ENCODE measurements around the gene LSR.

Gene LSR

GRCh38 chr19:35267818-35268535 is 19.2 kb downstream of the LSR start:
- Mint-ChIP-seq H3K4me1 (peaks cover 44% of the 10 kb centered on the region), H3K36me3 (peaks cover 2% of the 10 kb centered on the region), H3K9me3 (no peaks in the 10 kb centered on the region), H3K4me3 (peak overlapping the region; percentile 95), H3K27ac (peak overlapping the region; percentile 98), H3K27me3 (no peaks in the 10 kb centered on the region)

GRCh38 chr19:35268536-35269437 is 20.0 kb downstream of the LSR start, which contains the start of gene USF2:
Gene USF2, plus strand, starts transcription at chr19:35268962. Its CDS starts 140 bp downstream, at chr19:35269102.
- Mint-ChIP-seq H3K9me3 (no peaks in the 10 kb centered on the region), H3K27ac (peak within 1 kb of the TSS; percentile 98), H3K4me1 (peaks cover 44% of the 10 kb centered on the region), H3K27me3 (no peaks in the 10 kb centered on the region), H3K4me3 (peak within 1 kb of the TSS; percentile 95), H3K36me3 (peaks cover 2% of the 10 kb centered on the region)

GRCh38 chr19:35269438-35270117 is 20.8 kb downstream of the LSR start:
- Mint-ChIP-seq H3K27ac (peak overlapping the region; percentile 59), H3K9me3 (no peaks in the 10 kb centered on the region), H3K4me1 (peaks cover 42% of the 10 kb centered on the region), H3K4me3 (peak overlapping the region; percentile 73), H3K27me3 (no peaks in the 10 kb centered on the region), H3K36me3 (peaks cover 4% of the 10 kb centered on the region)

- peak overlapping the region; percentile 30 for H3K27ac Mint-ChIP-seq
- H3K27me3 Mint-ChIP-seq: no peaks in the 10 kb centered on the region
- H3K4me3 Mint-ChIP-seq: peak overlapping the region; percentile 73
- H3K9me3 Mint-ChIP-seq: no peaks in the 10 kb centered on the region
- H3K4me1 Mint-ChIP-seq: peaks cover 36% of the 10 kb centered on the region
- peaks cover 4% of the 10 kb centered on the region for H3K36me3 Mint-ChIP-seq
Observed at GRCh38 chr19:35270381-35270811, 21.6 kb downstream of the LSR start.

- Mint-ChIP-seq H3K4me3 (no peak overlapping the region), H3K27ac (peak overlapping the region; percentile 61), H3K4me1 (peaks cover 28% of the 10 kb centered on the region), H3K36me3 (peaks cover 4% of the 10 kb centered on the region), H3K9me3 (no peaks in the 10 kb centered on the region), H3K27me3 (no peaks in the 10 kb centered on the region)
Observed at GRCh38 chr19:35271546-35271945, 22.7 kb downstream of the LSR start.

GRCh38 chr19:35272122-35272719 is 23.4 kb downstream of the LSR start:
- H3K36me3 Mint-ChIP-seq: peaks cover 4% of the 10 kb centered on the region
- peaks cover 28% of the 10 kb centered on the region for H3K4me1 Mint-ChIP-seq
- H3K9me3 Mint-ChIP-seq: no peaks in the 10 kb centered on the region
- H3K4me3 Mint-ChIP-seq: no peak overlapping the region
- H3K27me3 Mint-ChIP-seq: no peaks in the 10 kb centered on the region
- H3K27ac Mint-ChIP-seq: peak overlapping the region; percentile 90

GRCh38 chr19:35272954-35273649 is 24.3 kb downstream of the LSR start:
- H3K36me3 Mint-ChIP-seq: peaks cover 4% of the 10 kb centered on the region
- H3K4me3 Mint-ChIP-seq: no peak overlapping the region
- peak overlapping the region; percentile 91 for H3K27ac Mint-ChIP-seq
- H3K4me1 Mint-ChIP-seq: peaks cover 28% of the 10 kb centered on the region
- H3K27me3 Mint-ChIP-seq: no peaks in the 10 kb centered on the region
- no peaks in the 10 kb centered on the region for H3K9me3 Mint-ChIP-seq

GRCh38 chr19:35273686-35274259 is 25.0 kb downstream of the LSR start:
- Mint-ChIP-seq H3K4me1 (peaks cover 28% of the 10 kb centered on the region), H3K36me3 (peaks cover 4% of the 10 kb centered on the region), H3K27ac (no peak overlapping the region), H3K27me3 (no peaks in the 10 kb centered on the region), H3K4me3 (no peak overlapping the region), H3K9me3 (no peaks in the 10 kb centered on the region)

- Mint-ChIP-seq H3K4me1 (peaks cover 28% of the 10 kb centered on the region), H3K36me3 (peaks cover 4% of the 10 kb centered on the region), H3K4me3 (no peak overlapping the region), H3K9me3 (no peaks in the 10 kb centered on the region), H3K27ac (no peak overlapping the region), H3K27me3 (no peaks in the 10 kb centered on the region)
Observed at GRCh38 chr19:35274323-35274722, 25.5 kb downstream of the LSR start.

GRCh38 chr19:35276706-35277281 is 28.0 kb downstream of the LSR start:
- peaks cover 4% of the 10 kb centered on the region for H3K36me3 Mint-ChIP-seq
- peaks cover 16% of the 10 kb centered on the region for H3K4me1 Mint-ChIP-seq
- H3K4me3 Mint-ChIP-seq: no peak overlapping the region
- no peak overlapping the region for H3K27ac Mint-ChIP-seq
- H3K9me3 Mint-ChIP-seq: no peaks in the 10 kb centered on the region
- H3K27me3 Mint-ChIP-seq: no peaks in the 10 kb centered on the region

GRCh38 chr19:35278578-35279284 is 29.9 kb downstream of the LSR start:
- peaks cover 4% of the 10 kb centered on the region for H3K36me3 Mint-ChIP-seq
- no peak overlapping the region for H3K27ac Mint-ChIP-seq
- no peaks in the 10 kb centered on the region for H3K9me3 Mint-ChIP-seq
- peaks cover 10% of the 10 kb centered on the region for H3K4me1 Mint-ChIP-seq
- H3K27me3 Mint-ChIP-seq: peaks cover 4% of the 10 kb centered on the region
- H3K4me3 Mint-ChIP-seq: no peak overlapping the region

GRCh38 chr19:35279374-35279773 is 30.6 kb downstream of the LSR start:
- H3K27ac Mint-ChIP-seq: no peak overlapping the region
- H3K4me3 Mint-ChIP-seq: no peak overlapping the region
- peaks cover 1% of the 10 kb centered on the region for H3K36me3 Mint-ChIP-seq
- no peaks in the 10 kb centered on the region for H3K9me3 Mint-ChIP-seq
- H3K27me3 Mint-ChIP-seq: peaks cover 6% of the 10 kb centered on the region
- peaks cover 5% of the 10 kb centered on the region for H3K4me1 Mint-ChIP-seq

- Mint-ChIP-seq H3K27me3 (peaks cover 6% of the 10 kb centered on the region), H3K4me1 (peaks cover 5% of the 10 kb centered on the region), H3K9me3 (no peaks in the 10 kb centered on the region), H3K36me3 (no peaks in the 10 kb centered on the region), H3K4me3 (no peak overlapping the region), H3K27ac (peak overlapping the region; percentile 53)
Observed at GRCh38 chr19:35279985-35280821, 31.4 kb downstream of the LSR start.

All from activated naive CD4-positive, alpha-beta T cell treated with anti-CD3 and anti-CD28 coated beads, Interleukin-2, amount 50 U/mL, for 24 hours (primary cell).